ENCODE data around the gene ADCY3.

The ADCY3 gene

DNA sequence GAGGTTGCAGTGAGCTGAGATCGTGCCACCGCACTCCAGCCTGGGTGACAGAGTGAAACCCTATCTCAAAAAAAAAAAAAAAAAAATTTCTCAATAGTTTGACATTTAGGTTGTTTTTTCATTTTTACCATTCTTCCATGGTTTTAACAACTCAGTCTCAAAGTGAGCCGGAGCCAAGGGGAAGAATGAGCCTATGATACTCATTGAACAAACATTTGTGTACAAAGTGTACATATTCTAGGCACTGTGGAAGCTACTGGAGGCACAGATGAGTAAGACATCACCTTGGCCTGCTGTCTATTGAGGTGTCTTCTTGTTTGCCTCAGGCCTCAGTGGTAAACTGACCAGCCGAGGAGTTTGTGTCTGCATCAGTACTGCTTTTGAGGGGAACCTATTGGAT lies 104.9 kb downstream of the ADCY3 start:
- Histone ChIP-seq H3K79me2 (ENCODE audit: insufficient read depth, low read length) (peaks cover 28% of the 10 kb centered on the region), H3K36me3 (ENCODE audit: insufficient read depth, low read length) (peaks cover 75% of the 10 kb centered on the region), H3K4me2 (ENCODE audit: low read length) (no peak overlapping the region), H3K27me3 (ENCODE audit: insufficient read depth, low read length) (no peaks in the 10 kb centered on the region), H4K20me1 (ENCODE audit: insufficient read depth, low read length) (no peaks in the 10 kb centered on the region), H3K9me3 (ENCODE audit: low read length) (no peaks in the 10 kb centered on the region), H3K27ac (ENCODE audit: low read depth, low read length, poor library complexity, severe bottlenecking) (no peak overlapping the region), H3K9me2 (ENCODE audit: low read depth, low read length) (no peaks in the 10 kb centered on the region), H3F3A (ENCODE audit: insufficient read depth, low read length) (no peaks in the 10 kb centered on the region), H2AFZ (ENCODE audit: low read length) (no peak overlapping the region), H3K4me3 (ENCODE audit: low read depth, low read length, poor library complexity, severe bottlenecking) (no peak overlapping the region), H3K9ac (ENCODE audit: low read length) (no peak overlapping the region), H3K4me1 (ENCODE audit: insufficient read depth, low read length, severe bottlenecking) (no peaks in the 10 kb centered on the region)
- TF ChIP-seq EZH2 (IDR thresholded peaks at IDR 0.05; ENCODE audit: borderline replicate concordance, low read length) = no peak
- TF ChIP-seq, protein P1, sequence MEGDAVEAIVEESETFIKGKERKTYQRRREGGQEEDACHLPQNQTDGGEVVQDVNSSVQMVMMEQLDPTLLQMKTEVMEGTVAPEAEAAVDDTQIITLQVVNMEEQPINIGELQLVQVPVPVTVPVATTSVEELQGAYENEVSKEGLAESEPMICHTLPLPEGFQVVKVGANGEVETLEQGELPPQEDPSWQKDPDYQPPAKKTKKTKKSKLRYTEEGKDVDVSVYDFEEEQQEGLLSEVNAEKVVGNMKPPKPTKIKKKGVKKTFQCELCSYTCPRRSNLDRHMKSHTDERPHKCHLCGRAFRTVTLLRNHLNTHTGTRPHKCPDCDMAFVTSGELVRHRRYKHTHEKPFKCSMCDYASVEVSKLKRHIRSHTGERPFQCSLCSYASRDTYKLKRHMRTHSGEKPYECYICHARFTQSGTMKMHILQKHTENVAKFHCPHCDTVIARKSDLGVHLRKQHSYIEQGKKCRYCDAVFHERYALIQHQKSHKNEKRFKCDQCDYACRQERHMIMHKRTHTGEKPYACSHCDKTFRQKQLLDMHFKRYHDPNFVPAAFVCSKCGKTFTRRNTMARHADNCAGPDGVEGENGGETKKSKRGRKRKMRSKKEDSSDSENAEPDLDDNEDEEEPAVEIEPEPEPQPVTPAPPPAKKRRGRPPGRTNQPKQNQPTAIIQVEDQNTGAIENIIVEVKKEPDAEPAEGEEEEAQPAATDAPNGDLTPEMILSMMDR (IDR thresholded peaks at IDR 0.05; ENCODE audit: low read length) = no peak

DNA sequence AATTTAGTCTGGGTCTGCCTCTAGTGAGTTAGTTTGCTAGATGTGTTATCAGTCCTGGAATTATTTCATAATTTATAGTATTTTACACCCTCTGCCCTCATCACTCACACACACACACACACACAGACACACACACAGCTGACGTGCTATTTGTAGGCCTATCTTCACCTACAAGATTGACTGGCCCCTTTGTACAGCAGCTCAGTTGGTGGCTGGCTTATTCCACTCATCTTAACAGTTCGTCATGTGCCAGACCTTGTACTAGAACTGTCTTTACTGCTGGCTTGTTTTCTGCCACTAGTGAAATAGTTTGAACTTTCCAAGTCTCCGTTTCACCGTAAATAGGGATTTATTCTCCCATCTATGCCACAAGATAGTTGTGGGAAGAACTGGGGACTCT lies 105.5 kb downstream of the ADCY3 start:
- Histone ChIP-seq H2AFZ (ENCODE audit: low read length) (no peak overlapping the region), H3K27me3 (ENCODE audit: insufficient read depth, low read length) (no peaks in the 10 kb centered on the region), H3K9me3 (ENCODE audit: low read length) (no peaks in the 10 kb centered on the region), H3K36me3 (ENCODE audit: insufficient read depth, low read length) (peaks cover 72% of the 10 kb centered on the region), H3K9ac (ENCODE audit: low read length) (no peak overlapping the region), H3K9me2 (ENCODE audit: low read depth, low read length) (no peaks in the 10 kb centered on the region), H3F3A (ENCODE audit: insufficient read depth, low read length) (no peaks in the 10 kb centered on the region), H3K4me3 (ENCODE audit: low read depth, low read length, poor library complexity, severe bottlenecking) (no peak overlapping the region), H3K4me1 (ENCODE audit: insufficient read depth, low read length, severe bottlenecking) (no peaks in the 10 kb centered on the region), H3K79me2 (ENCODE audit: insufficient read depth, low read length) (peaks cover 34% of the 10 kb centered on the region), H4K20me1 (ENCODE audit: insufficient read depth, low read length) (no peaks in the 10 kb centered on the region), H3K4me2 (ENCODE audit: low read length) (no peak overlapping the region), H3K27ac (ENCODE audit: low read depth, low read length, poor library complexity, severe bottlenecking) (no peak overlapping the region)
- TF ChIP-seq, protein P1 (IDR thresholded peaks at IDR 0.05; ENCODE audit: low read length) = no peak
- TF ChIP-seq EZH2 (IDR thresholded peaks at IDR 0.05; ENCODE audit: borderline replicate concordance, low read length) = no peak

DNA sequence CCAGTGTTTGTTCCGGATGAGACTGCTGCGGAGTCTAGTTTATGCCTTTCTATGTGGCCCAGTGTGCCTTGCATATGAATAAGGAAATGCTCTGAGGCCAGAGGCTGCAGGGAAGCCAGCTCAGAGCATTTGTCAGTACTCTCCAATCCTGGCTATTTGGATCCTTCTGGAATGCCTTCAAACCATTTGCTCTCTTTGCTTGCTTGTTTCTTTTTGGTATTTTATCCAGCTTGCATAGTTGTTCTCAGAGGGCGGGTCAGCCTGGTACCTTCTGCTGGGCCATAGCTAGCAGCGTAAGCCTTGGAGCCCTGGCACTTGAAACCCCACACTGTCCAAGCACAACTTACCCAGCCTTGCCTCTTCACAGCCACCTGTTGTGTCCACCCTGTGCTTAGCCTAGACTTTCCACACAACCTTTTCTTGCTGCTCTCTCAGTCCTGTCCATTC lies 106.3 kb downstream of the ADCY3 start:
- H3F3A ChIP-seq (ENCODE audit: insufficient read depth, low read length) = no peaks in the 10 kb centered on the region
- H3K27me3 ChIP-seq (ENCODE audit: insufficient read depth, low read length) = no peaks in the 10 kb centered on the region
- H2AFZ ChIP-seq (ENCODE audit: low read length) = no peak overlapping the region
- no peak overlapping the region for H3K27ac ChIP-seq (ENCODE audit: low read depth, low read length, poor library complexity, severe bottlenecking)
- H3K79me2 ChIP-seq (ENCODE audit: insufficient read depth, low read length) = peaks cover 42% of the 10 kb centered on the region
- H3K9ac ChIP-seq (ENCODE audit: low read length) = no peak overlapping the region
- no peaks in the 10 kb centered on the region for H3K9me3 ChIP-seq (ENCODE audit: low read length)
- TF ChIP-seq, protein P1 (IDR thresholded peaks at IDR 0.05; ENCODE audit: low read length) = no peak
- TF ChIP-seq EZH2 (IDR thresholded peaks at IDR 0.05; ENCODE audit: borderline replicate concordance, low read length) = no peak
- no peaks in the 10 kb centered on the region for H3K9me2 ChIP-seq (ENCODE audit: low read depth, low read length)
- H3K4me1 ChIP-seq (ENCODE audit: insufficient read depth, low read length, severe bottlenecking) = peaks cover 7% of the 10 kb centered on the region
- no peak overlapping the region for H3K4me2 ChIP-seq (ENCODE audit: low read length)
- H3K36me3 ChIP-seq (ENCODE audit: insufficient read depth, low read length) = peaks cover 65% of the 10 kb centered on the region
- no peaks in the 10 kb centered on the region for H4K20me1 ChIP-seq (ENCODE audit: insufficient read depth, low read length)
- H3K4me3 ChIP-seq (ENCODE audit: low read depth, low read length, poor library complexity, severe bottlenecking) = no peak overlapping the region

All from OCI-LY1 (cell line).